Astrocyte of the cerebellum (primary cell): ENCODE measurements around the gene POP4.

ENCODE experiments used
- DNase-seq: peaks from one replicate; pipeline ENCODE4 v3.0.0-alpha.2; 2011; ENCODE audit warnings: low read depth
- H3K4me3 ChIP-seq: 2 replicates; pipeline ENCODE4 v1.5.1; 2011; ENCODE audit warnings: mild to moderate bottlenecking, low read depth, low read length, moderate library complexity
- in situ Hi-C: cut with HindIII; loops from 2 replicates; pipeline ENCODE4 v1.10.0; 2017; ENCODE audit warnings: low sequenced_read_pairs
- TF ChIP-seq, protein P1 (sequence below): IDR thresholded peaks from 2 replicates; pipeline ENCODE4 v1.5.1; 2012; ENCODE audit warnings: low read length, low read depth, moderate library complexity, mild to moderate bottlenecking; ENCODE audit errors: missing control alignments

The POP4 gene

DNA sequence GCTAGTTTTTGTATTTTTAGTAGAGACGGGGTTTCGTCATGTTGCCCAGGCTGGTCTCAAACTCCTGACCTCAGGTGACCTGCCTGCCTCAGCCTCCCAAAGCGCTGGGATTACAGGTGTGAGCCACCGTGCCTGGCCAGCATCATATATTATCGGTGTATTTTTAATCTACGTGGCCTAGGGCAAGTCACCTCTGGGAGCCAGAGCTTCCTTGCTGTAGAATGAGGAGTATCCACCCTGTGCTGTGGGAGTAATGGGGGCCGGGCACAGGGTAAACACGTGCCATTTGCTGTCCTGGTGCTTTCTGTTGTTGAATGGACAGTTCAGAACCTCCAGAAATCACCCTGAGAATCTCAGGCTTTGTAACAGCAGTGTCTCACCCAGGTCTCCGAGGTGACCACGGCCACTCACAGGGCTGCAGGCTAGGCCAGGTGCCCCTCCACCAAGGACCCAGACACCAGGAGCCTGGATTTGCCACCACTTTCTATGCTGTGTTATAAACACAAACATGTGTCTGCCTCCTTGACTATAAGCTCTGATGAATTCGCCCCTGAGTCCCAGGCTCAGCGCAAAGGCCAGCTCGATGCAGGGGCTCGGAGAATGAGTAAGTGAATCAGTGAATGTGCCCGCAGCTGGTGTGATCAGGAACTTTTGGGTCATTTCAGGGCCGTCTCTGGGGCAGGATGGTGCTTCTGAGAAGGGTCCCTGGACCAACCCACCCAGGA is 22.7 kb downstream of the POP4 start:
- no peak for DNase-seq
- in situ Hi-C loops: no loop called here
- TF ChIP-seq, protein P1, sequence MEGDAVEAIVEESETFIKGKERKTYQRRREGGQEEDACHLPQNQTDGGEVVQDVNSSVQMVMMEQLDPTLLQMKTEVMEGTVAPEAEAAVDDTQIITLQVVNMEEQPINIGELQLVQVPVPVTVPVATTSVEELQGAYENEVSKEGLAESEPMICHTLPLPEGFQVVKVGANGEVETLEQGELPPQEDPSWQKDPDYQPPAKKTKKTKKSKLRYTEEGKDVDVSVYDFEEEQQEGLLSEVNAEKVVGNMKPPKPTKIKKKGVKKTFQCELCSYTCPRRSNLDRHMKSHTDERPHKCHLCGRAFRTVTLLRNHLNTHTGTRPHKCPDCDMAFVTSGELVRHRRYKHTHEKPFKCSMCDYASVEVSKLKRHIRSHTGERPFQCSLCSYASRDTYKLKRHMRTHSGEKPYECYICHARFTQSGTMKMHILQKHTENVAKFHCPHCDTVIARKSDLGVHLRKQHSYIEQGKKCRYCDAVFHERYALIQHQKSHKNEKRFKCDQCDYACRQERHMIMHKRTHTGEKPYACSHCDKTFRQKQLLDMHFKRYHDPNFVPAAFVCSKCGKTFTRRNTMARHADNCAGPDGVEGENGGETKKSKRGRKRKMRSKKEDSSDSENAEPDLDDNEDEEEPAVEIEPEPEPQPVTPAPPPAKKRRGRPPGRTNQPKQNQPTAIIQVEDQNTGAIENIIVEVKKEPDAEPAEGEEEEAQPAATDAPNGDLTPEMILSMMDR: no peak
- H3K4me3 ChIP-seq: no peak overlapping the region

DNA sequence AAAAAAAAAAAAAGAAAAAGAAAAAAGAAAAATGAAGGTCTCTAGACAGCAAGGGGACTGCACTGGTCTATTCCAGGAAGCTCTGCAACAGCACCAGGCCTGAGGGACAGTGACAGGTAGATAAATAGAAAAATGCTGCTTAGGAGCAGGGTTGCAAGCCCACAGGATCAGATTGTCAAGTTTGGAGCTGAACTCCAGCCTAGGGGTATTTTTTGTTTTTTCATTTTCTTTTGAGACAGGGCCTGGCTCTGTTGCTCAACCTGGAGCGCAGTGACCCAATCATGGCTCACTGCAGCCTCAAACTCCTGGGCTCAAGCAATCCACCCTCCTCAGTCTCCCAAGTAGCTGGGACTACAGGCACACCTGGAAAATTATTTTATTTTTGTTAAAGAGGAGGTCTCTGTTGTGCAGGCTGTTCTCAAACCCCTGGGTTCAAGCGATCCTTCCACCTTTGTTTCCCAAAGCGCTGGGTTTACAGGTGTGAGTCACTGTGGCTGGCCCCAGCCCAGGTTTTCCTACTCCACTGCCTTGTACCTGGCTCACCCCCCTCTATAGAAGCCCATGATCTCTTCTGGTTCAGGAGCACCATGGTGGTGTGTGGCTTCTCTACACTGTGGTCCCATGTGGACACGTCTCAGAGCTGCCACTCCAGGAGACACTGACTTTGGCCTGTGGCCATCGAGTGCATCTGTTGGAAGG is 23.9 kb downstream of the POP4 start:
- TF ChIP-seq, protein P1: no peak
- no peak overlapping the region for H3K4me3 ChIP-seq
- no peak for DNase-seq
- in situ Hi-C loops: no loop called here

DNA sequence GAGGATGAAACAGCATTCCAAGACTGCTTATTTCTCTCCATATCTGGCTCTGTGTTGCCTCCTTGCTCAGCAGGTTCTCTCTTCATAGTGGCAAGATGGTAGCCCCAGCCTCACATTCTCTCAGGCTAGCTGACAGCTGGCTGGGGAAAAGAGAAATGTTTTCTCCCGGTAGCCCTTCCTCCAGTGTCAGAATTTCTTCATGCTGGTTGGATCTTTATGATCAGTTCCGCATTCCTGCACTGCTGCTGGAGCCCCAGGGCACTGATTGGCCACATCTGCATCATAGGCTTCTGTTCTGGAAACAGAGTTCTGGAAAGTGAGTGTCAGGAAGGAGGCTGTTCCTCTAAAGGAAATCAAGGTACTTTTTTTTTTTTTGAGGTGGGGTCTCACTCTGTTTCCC is 24.6 kb downstream of the POP4 start:
- TF ChIP-seq, protein P1: no peak
- no peak overlapping the region for H3K4me3 ChIP-seq
- no peak for DNase-seq
- in situ Hi-C loops: no loop called here

DNA sequence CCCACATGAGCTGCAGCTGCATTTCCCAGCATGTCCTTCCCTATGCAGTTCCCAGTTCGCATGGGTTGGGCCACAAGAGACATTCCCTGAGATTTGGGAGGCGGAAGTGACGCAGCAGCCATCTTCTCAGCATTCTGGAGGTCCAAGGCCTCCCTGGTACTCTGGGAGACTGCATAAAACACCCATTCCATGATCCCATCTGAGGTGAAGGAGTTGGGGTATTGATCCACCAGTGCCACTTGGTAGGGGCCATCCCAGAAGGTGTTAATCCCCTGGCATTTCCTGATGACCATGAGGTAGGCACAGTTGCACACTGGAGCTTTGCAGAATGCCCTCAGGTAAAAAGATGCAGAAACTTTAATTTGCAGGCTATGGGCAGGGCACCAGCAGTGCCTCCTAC is 25.4 kb downstream of the POP4 start:
- TF ChIP-seq, protein P1: no peak
- in situ Hi-C loops: no loop called here
- H3K4me3 ChIP-seq: no peak overlapping the region
- no peak for DNase-seq

DNA sequence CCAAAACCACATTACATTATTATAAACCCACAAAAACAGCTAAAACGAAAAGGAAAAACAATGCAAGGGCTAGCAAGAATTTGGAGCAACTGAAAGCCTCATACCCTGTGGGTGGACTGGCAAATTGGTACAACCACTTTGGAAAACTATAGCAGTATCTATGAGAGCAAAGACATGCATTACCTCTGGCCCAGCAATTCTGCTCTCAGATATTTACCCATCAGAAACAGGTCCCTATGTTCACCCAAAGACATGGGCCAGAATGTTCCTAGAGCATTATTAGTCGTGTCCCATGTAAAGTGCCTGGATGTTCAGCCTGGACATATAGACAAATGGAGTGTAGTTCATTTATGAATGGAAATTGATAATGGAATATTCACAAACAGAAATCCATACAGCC is 27.9 kb downstream of the POP4 start:
- TF ChIP-seq, protein P1: no peak
- no peak overlapping the region for H3K4me3 ChIP-seq

DNA sequence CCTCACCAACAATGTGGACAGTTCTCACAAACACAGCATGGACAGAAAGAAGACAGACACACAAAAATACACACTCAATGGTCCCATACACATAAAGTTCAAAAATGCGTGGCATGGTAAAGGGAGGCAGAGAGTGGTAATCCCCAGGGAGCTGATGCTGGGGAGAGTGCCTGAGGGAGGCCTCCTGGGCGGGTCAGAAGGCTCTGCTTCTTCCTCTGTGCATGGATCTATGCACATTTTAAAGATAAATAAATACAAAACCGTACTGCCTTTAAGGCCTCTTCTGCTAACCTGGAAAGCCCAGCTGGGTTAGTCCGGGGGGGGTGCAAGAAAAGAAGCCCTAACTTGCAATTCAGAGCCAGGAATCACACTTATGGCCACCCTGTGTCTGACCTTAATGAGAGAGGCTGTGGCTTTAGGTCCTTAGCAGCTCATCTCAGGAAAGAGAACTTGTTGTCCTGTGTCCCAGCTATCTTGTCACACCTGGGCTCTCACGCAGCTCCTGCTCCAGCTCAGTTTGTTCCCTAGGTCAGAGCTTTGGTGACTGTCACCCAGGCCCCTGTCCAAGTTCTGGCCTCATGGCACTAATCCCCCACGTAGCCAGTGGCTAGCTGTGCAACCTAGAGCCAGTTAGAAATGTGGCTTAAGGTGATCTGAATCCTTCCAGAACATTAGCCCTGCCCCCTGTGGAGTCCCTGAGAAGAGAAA is 28.5 kb downstream of the POP4 start:
- TF ChIP-seq, protein P1: no peak
- DNase-seq: no peak
- in situ Hi-C loops: no loop called here
- H3K4me3 ChIP-seq: no peak overlapping the region

More for the DNA sequence above, 27.9 kb downstream of the POP4 start:
- no peak for DNase-seq
- in situ Hi-C loops: no loop called here
